Activated CD4-positive, alpha-beta T cell treated with anti-CD3 and anti-CD28 coated beads, Interleukin-2, Interleukin-4, amounts not matched to agents 100 ng/mL and 50 ng/mL, durations not matched to agents 16 hours and 8 hours (primary cell): ENCODE data around the gene LHFPL3.
"Not testable (repeated sequence)": the region's sequence is repeated elsewhere in the genome, so short reads cannot be mapped to it uniquely, and the experiment has no call there.

Experiments used
- DNase-seq: peaks from one replicate; pipeline ENCODE4 v3.0.0-alpha.2; 2020; ENCODE audit warnings: low spot score

Gene LHFPL3

DNA sequence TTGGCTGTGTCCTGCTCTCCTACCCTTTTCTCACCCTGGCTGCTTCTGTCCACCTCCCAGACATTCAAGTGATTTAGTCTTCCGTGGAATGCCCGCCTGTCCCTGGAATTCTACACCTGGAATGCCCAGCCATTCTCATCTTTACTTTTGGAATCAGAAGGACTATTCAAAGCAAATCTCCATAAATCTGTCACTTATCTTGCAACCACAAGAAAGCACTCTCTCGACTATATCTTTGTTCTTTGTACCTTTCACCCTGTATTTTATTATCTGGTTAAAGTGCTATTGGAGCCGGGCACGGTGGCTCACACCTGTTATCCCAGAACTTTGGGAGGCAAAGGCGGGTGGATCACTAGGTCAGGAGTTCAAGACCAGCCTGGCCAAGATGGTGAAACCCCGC, 606.3 kb downstream of the LHFPL3 start:
- no peak for DNase-seq

DNA sequence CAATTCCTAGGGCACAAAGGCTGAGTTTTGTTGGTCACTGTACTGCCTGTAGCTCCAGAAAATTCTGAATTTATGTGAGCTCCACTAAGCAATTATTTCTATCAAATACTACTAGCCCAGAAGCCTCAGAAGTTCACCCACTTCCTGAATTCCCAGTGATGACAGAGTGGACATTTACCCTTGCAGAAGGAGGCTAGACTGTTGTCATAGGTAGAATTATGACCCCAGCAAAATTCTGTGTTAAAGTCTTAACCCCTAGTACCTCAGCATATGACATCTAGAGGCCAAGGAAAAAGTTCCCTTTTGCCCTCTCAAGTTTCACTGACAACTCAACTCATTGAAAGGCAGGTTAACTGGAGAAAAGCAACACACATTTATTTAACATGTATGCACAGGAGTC, 606.9 kb downstream of the LHFPL3 start:
- DNase-seq = no peak

DNA sequence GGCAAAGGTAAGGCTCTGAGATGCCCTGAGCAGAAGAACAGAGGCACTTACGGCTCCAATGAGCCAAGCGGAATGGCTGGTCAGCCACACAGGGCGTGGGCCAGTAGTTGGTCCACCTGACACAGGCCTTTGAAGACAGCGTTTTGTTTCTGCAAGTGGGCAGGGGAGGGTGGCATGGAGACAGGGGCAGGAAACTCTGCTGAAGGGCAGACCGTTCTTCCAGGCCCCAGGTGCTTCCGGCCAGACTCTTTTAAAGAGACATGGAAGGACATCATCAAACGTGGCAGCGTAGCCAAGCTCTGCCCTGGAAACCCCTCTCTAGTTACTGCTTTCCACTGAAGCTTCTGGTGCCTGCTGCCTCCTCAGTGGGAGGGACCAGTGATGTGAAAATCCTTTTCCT, 608.1 kb downstream of the LHFPL3 start:
- DNase-seq = no peak

DNA sequence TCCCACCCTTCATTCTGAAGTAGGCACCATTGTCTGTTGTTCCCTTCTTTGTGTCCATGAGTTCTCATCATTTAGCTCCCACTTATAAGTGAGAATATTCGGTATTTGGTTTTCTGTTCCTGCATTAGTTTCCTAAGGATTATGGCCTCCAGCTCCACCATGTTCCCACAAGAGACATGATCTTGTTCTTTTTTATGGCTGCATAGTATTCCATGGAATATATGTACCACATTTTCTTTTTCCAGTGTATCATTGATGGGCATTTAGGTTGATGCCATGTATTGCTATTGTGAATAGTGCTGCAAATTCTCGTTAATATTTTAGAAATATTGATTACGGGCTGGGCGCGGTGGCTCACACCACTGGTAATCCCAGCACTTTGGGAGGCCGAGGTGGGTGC, 609.1 kb downstream of the LHFPL3 start:
- not testable (repeated sequence) for DNase-seq

DNA sequence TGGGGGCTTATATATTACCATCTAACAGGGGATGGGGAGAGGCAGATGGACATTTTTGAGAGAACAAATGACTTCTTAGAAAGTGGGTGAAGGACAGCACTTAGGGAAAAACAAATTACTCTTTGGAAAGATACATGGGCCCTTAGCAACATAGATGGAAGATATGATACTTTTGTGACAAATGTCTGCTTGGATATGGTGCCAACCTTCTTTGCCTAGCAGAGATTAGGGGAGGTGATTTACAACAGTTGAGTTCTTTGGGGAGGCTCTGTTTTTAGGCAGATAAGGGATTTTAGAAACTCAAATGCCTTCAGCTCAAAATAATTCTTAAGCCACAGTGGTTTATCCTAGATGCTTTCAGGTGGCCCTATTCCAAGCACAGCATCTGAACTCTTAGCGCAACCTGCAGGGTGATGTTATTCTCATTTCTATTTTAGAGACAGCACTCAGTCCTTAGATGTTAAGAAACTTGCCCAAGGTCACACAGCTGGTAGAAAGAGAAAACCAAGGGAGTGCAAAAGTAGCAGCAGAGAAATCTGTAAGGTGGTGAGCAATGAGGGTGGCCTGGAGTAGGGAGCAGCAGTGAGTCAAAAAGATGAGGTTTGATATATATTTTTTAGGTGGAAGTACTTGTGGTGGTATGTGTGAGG, 610.5 kb downstream of the LHFPL3 start:
- DNase-seq = no peak

DNA sequence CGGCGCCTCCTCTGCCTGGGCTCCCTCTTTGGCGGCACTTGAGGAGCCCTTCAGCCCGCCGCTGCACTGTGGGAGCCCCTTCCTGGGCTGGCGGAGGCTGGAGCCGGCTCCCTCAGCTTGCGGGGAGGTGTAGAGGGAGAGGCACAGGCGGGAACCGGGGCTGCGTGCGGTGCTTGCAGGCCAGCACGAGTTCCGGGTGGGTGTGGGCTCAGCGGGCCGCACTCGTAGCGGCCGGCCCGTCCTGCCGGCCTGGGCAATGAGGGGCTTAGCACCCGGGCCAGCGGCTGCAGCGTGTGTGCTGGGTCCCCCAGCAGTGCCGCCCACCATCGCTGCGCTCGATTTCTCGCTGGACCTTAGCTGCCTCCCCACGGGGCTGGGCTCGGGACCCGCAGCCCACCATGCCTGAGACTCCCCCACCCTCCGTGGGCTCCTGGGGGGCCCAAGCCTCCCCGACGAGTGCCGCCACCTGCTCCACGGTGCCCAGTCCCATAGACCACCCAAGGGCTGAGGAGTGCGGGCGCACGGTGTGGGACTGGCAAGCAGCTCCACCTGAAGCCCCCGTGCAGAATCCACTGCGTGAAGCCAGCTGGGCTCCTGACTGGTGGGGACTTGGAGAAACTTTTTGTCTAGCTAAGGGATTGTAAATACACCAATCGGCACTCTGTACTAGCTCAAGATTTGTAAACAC, 611.8 kb downstream of the LHFPL3 start:
- DNase-seq = no peak

DNA sequence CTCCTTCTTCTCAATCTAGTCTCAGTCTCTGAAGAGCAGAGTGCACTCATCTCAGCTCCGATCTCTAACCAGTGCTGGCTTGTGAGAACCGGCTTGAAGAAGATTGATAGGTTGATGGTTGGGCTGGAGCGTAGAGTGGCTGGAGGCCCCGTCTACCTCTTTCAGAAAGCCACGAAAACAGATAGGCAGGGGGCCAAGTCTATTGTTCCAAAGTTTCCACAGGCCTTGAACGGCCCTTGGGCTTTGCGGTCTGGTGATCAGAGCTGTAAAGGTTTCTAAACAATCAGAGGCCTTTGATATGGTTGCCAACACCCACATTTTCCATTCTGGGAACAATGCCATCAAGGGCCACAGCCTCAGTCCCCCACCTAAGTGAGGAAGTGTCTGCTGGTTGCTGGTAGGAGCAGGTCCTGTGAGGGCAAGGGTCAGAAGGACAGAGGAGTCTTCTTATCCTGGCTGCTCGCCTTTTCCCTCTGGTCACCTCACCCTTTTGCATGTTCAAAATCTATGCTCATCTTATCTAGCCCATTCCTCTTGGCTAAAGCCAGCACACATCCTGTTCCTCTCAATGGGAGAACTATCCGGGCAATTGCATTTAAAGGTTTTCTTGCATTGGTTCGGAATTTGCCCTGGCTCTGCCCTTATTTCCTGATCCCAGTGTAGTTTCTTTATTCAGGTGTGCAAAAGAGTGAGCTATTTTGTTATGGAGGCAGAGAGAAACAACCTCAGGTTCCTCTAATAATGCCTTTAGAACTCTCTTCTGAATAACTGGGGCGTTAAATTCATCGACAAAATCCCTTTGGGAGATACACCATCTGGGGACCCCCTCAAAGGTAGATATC, 615.3 kb downstream of the LHFPL3 start:
- peak; percentile 79 for DNase-seq

DNA sequence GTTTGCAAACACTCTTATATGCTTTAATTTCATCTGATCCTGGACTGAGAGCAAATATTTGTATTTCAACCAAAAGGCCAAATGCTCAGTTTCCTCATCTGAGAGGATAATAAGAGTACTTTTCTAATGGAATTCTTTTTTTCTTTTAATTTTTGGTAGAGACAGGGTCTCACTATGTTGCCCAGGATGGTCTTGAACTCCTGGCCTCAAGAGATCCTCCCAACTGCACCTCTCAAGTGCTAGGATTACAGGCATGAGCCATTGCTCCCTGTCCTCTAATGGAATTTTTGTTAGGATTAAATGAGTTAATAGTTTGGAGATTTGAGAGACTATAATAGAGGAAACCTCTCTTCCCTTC, 617.2 kb downstream of the LHFPL3 start:
- no peak for DNase-seq

DNA sequence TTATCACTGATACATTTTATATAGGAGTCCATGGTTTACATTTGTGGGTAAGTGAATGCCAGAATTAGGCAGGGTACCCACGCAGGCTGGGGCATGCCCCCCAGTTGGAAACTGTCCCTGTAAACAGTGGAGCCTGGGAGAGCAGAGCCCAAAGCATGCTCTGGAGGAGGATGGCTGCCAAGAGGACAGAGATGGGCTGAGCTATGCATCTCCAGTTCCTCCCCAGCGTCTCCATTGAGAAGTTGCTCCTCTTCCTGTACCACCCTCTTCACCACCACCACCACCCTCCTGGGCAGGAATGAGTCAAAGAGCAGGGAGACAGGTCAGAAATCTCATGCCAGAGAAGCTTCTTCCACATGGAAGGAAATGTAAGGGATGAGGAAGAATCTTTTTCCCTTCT, 617.9 kb downstream of the LHFPL3 start:
- DNase-seq = no peak

DNA sequence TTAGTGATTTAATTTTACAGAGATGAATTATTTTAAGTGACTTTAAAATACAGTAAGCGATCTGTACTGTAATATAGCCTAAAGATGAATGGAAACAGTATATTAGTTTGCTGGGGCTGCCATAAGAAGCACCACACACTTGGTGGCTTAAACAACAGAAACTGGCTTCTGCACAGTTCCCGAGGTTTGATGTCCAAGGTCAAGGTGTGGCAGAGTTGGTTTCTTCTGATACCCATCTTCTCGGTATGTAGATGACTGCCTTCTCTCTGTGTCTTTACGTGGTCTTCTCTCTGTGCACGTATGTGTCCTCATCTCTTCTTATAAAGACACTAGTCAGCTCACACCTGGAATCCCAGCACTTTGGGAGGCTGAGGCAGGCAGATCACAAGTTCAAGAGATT, 621.6 kb downstream of the LHFPL3 start:
- DNase-seq = no peak

DNA sequence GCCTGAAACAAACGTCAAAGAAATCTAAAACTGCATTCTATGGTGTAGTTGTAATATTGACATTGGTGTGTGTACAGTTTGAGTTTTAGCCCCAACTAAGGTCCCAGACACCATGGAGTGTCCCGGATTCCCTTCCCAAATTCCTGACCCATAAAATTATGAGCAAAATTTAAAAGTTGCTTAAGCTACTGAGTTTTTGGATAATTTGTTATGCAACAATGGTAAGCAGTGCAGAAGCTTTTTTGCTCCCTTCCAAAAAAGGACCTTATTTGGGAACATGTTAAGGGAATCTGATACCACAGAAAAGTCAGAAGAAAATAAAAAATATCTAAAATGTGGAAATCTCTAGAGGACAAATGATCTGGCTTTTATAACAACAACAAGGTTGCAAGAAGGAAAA, 622.4 kb downstream of the LHFPL3 start:
- no peak for DNase-seq

DNA sequence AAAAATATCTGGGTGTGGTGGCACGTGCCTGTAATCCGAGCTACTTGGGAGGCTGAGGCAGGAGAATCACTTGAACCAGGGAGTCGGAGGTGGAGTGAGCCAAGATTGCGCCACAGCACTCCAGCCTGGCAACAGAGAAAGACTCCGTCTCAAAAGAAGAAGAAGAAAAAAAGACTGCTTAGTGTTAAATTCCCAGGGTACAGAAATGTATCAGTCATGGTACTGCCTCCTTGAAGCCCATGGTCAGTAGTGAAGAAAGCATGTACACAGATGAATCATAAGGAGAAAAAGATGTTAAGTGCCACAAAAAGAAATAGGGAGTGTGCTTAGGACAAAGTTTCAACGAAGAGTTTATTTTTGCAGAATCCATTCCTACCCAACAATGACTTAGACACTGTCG, 623.1 kb downstream of the LHFPL3 start:
- DNase-seq = no peak

DNA sequence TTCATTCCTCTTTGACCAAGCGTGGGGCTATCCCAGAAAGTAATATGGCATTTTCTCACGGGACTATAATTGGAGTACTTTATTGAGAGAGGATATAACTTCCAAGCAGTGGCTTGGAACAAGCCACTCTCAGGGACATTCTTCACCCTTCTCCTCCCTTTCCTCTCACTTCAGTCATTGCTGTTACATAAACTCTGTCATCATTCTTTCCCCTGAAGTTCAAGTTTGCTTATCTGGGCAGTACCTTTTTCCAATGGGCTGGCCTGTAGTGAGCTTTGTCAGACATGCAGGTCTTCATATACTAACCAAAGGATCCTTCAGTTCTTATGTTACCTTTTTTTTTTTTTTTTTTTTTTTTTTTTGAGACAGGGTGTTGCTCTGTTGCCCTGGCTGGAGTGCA, 626.9 kb downstream of the LHFPL3 start:
- DNase-seq = no peak
